NCI-H446 treated with DMSO at 0.1 percent for 48 hours (cell line): ENCODE data around the gene CHRNA9.

Experiments
- DNase-seq: peaks from one replicate; lab custom pipeline; 2025; lab: John Stamatoyannopoulos, UW

Gene CHRNA9

DNA sequence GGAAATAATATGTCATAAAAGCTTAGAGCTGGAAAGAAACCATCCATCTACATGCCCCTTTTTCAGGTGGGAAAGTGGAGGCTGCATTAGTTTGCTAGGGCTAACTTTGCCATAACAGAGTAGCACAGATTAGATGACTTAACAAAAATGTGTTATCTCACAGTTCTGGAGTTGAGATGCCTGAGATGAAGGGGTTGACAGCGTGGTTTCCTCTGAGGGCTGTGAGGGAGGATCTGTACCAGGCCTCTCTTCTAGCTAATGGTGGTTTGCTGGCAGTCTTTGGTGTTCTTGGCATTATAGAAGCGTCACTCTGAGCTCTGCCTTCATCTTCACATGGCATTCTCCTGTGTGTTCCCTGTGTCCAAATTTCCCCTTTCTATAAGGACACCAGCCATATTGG, 2.4 kb downstream of the CHRNA9 start:
- no peak for DNase-seq

DNA sequence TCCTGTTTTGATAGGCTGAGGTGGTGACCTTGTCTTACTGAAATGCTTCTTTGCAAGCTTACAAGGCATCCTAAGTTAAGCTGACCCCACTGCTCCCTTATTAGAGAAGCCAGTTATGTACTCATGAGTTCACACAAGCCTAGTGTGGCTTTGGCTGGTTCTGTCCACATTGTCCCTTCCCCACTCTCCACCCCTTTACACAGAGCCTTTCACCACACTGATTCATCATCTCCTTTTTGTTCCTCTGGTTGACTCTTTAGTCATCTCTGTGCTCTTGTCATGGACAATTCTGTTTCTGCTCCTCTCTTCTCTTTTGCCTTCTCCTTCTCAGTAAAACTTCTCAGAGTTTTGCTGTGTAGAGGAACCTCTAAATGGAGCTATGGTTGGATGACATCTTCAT, 4.9 kb downstream of the CHRNA9 start:
- DNase-seq = no peak

DNA sequence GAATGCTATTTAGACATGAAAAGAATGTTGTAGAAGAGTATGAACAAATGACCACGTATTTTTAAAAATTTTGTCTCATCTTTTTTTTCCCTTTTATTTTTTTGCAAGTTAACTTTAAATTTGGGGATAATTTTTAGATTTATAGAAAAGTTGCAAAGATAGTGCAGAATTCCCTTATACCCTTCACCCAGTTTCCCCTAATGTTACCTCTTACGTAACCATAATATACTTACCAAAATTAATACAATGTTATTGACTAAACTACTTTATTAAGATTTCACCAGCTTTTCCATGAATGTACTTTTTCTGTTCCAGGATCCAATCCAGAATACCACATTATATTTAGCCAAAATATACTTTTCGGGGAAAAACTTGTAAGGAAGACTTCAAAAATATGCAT, 12.3 kb downstream of the CHRNA9 start:
- no peak for DNase-seq

DNA sequence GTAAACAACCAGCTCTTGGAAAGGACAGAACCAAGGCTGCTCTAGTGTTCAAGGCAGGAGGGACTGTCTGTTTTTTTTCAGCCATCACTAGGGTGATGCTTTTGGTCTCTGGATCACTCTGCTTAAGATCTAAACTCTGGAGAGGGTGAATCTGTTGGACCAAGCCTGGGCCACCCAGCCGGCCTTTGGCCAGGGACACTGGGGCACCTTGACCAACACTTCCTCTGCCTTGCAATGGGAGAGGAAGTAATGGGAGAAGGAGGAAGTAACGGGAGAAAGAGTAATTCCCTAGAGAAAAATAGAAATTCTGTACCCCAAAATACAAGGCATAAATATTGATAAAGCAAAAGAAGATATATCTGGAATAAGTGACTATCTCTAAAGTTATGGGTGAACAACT, 12.9 kb downstream of the CHRNA9 start:
- DNase-seq = no peak

- no peak for DNase-seq
These were observed 14.5 kb downstream of the CHRNA9 start for GRCh38 chr4:40349561-40350198.

DNA sequence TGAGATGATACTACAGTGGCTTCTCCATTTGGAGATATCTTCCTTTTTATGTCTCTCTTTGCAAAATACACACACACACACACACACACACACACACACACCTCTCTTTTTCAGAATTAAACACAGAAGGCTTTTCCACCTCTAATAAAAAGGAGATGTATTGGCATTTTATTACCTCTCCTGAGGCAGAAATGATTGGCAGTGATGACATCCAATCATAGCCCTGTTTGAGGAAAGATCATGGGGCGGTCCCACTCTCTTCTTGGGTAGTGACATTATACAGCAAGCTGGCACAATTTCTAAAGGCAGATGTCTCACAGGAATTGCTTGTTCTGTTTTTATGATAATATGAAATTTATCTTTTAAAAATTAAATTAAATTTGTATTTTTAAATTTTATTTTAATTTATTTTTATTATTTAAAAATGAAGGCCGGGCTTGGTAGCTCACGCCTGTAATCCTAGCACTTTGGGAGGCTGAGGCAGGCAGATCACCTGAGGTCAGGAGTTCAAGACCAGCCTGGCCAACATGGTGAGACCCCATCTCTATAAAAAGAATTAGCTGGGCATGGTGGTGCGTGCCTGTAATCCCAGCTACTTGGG, 15.6 kb downstream of the CHRNA9 start:
- no peak for DNase-seq

GRCh38 chr4:40354158-40354557, 19.0 kb downstream of the CHRNA9 start:
- DNase-seq = no peak

DNA sequence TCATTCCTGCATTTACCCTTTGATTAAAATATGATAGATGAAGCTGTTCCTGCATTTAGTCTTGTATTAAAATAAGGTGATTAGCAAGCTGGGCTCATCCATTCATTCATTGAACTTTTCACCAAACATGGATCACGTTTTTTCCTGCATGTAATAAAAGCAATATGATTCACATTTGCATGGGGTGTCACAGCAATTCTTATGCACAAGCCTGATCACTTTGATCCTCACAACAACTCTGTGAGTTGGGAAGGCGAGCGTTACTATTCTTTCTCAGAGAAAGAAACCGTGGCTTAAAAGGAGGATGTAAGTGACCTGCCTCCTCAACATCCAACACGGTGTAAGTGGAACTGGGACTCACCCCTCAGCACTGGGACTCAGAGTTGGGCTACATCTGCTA, 20.0 kb downstream of the CHRNA9 start:
- DNase-seq = no peak

- no peak for DNase-seq
These were observed 22.6 kb downstream of the CHRNA9 start for GRCh38 chr4:40357738-40358137.

DNA sequence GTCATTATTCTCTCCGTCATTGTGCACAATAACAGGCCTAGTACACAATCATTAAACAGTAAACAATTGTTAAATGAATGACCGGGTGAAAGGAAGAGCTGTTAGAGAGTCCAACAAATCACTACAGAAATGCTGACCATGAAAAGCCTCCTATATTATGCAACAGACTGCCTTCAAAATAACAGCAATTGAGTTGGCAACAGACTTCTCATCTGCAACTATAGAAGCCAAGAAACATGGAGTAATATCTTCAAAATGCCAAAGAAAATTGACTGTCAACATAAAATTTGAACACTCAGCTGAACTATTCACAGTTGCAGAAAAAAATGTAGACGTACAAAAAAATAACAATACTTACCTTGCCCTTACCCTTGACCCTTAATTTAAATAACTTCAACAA, 26.2 kb downstream of the CHRNA9 start:
- DNase-seq = no peak

- no peak for DNase-seq
These were observed 28.3 kb downstream of the CHRNA9 start for GRCh38 chr4:40363382-40363920.

DNA sequence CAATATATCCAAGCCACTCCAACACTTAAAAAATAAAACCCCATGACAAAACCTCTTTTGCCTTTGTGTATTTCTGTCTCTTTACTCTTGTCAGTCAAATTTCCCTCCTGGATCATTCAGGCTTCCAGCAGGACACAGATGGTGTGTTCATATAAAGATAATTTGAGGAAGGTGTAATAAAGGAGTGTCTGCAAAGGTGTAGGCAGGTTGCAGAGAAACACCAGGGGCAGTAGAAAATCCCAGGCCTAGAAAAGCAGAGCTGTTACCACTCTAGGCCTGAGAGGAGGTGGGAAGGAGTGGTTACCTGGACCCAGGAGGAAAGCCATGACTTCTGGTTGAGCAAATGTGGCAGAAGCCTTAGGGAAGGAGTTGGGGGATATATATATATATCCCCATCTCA, 28.8 kb downstream of the CHRNA9 start:
- no peak for DNase-seq

DNA sequence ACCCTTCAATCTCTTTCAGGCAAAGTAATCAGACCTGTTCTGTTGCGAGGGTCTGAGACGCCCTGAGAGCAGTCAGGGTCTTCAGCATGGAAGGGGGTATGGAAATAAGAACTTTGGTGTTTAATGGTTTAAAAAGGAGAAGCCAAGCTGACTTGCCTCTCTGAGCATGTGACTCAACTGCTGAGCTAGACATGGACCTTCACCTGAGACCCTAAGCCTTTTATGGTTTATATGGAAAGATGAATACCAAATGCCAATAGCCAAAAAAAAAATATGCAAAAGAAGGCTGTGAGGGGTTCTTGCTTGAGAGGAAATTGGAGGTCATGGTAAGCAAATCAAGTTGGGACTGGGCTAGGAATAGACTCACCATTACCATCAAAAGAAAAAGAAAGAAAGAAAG, 30.6 kb downstream of the CHRNA9 start:
- no peak for DNase-seq

GRCh38 chr4:40367451-40367850, 32.3 kb downstream of the CHRNA9 start:
- DNase-seq = no peak

- no peak for DNase-seq
These were observed 34.5 kb downstream of the CHRNA9 start for GRCh38 chr4:40369437-40370274.

DNA sequence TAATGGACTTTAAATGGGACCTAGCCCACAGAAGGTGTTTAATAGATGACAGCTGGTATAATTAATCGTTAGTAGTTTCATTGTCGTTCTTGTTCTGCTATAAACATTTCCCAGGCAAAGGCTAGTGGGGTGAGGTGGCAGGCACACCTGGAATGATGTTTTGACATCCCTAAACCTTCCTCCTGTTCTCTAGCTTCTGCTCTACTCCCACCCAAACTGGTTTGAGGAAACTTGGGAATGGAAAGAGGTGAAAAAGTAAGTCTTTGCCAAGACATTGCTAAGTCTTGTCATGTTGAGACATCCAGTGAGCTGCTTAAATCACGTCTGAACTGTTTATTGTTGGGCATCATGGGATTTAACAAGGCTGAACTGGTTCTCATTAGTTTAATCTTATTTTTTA, 37.5 kb downstream of the CHRNA9 start:
- no peak for DNase-seq

- DNase-seq = no peak
These were observed 38.5 kb downstream of the CHRNA9 start for GRCh38 chr4:40373636-40374035.

GRCh38 chr4:40375095-40375494, 40.0 kb downstream of the CHRNA9 start:
- DNase-seq = no peak

DNA sequence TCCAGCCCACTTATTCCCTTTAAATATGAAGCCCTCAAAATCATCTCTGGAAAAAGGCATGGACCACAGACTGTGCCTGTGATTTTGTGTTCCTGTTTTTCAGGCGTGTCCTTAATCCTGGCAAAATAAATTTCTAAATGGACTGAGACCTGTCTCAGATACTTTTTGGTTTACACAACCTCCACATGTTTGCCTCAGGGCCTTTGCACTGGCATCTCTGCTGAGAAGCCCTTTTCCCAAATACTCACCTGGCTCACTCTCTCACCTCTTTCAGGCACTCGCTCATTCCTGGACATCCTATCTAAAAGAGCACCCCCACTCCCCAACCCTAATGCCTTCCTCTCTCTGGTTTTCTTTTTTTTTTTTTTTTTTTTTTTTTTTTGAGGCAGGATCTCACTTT, 40.5 kb downstream of the CHRNA9 start:
- DNase-seq = no peak

- no peak for DNase-seq
These were observed 42.6 kb downstream of the CHRNA9 start for GRCh38 chr4:40377512-40378365.

DNA sequence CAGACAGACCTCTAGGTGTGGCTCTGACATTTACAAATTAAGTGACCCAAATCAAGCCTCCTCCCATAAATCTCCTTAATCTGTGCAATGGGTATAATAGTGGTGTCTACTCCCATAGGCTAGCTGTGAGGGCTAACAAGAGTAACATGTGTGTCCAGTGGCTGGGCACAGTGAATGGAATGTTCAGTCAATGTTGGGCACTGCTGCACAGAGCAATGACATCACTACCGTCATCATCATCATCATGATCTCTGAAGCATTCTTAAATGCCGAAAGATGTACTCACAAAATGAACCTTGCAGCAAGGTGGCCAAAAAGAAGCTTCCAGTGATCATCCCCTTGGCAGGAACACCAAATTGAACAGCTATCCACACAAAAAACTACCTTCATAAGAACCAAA, 43.5 kb downstream of the CHRNA9 start:
- DNase-seq = no peak

GRCh38 chr4:40379248-40379647, 44.1 kb downstream of the CHRNA9 start:
- DNase-seq = no peak
